GM19438 (cell line): ENCODE results near the gene TMEM174.
A peak's percentile ranks its signal among the peaks of the same experiment; 100 is the strongest.

ENCODE experiments used
- ATAC-seq: cut with Tn5 transposase; IDR thresholded peaks from one replicate; pipeline ENCODE4 v1.9.1; 2021; ENCODE audit warnings: low read depth; ENCODE audit not compliant: unreplicated experiment

Gene TMEM174

DNA sequence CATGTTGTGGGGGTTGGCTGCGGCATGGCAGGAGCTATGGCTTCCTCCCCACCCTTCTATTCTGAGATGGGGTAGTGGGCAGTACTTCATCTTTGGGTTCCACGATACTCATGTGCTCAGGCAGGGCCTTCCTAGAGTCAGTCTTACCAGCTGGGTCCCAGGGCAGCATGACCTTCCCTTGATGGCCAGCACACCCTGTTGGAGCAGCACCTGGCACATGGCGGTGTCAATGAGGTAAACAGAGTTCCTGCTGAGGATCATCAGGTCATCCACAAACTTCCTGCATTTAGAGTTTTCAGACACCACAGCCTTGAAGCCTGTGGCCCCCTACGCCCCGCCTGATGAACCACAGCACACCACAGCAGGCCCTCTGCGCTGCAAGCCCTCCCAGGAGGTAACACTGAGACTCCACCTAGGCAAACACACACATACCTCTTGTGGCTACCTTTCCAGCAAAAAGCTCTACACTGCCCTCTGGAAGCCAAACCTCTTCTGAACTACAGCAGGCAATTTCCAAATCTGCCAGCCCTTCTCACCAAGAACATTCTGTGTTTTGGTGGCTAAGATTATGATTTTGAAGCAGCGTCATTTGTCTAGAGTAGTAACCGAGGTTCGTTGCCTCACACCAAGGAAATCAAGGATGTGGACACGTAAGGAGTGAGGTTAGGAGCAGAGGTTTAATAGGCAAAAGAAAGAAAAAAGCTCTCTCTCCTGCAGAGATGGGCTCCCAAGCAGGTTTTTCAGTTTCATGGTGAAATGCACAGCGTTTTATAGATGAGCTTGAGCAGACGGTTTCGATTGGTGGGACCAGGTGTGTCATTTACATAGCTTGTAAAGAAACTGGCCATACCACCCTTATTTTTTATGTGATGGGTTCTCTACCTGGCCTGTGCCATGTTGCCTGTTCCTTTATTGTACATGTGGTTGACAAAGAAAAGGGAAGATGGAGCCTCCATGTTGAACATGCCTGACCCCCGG, 20.3 kb upstream of the TMEM174 start:
- no peak for ATAC-seq

- no peak for ATAC-seq
These were observed 19.5 kb upstream of the TMEM174 start for GRCh38 chr5:73153513-73153912.

DNA sequence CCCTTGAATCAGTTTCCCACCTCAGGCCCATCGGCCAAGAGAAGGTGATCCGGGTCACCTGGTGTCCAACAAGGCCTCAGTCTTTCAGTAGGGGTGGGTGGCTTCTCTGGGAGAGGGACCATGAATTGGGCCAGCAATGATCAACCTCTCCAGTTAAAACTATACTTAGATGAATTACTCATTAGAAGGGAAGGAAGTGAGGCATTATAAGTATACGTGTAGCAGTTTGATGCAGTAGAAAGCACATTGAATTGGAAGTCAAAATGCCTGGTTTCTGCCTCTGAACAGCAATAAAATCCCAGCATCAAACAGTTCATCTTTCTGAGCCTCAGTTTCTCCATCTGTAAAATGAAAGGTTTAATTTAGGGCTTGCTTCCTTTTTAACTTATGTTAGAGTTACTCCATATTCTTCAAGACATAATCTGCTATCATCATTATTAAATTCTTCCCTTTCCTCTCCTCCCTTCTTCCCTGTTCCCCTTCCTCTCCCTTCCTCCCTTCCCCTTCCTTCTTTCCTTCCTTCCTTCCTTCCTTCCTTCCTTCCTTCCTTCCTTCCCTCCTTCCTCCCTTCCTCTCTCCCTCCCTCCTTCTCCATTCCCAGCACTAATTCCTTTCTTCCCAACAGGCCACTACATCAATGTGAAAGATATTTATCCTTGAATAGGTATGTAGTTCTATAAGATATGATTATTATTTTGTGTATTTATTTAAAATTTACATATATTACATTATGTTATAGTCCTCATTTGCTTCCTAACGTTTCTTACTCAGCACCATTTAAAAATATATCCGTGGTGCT, 18.6 kb upstream of the TMEM174 start:
- no peak for ATAC-seq

DNA sequence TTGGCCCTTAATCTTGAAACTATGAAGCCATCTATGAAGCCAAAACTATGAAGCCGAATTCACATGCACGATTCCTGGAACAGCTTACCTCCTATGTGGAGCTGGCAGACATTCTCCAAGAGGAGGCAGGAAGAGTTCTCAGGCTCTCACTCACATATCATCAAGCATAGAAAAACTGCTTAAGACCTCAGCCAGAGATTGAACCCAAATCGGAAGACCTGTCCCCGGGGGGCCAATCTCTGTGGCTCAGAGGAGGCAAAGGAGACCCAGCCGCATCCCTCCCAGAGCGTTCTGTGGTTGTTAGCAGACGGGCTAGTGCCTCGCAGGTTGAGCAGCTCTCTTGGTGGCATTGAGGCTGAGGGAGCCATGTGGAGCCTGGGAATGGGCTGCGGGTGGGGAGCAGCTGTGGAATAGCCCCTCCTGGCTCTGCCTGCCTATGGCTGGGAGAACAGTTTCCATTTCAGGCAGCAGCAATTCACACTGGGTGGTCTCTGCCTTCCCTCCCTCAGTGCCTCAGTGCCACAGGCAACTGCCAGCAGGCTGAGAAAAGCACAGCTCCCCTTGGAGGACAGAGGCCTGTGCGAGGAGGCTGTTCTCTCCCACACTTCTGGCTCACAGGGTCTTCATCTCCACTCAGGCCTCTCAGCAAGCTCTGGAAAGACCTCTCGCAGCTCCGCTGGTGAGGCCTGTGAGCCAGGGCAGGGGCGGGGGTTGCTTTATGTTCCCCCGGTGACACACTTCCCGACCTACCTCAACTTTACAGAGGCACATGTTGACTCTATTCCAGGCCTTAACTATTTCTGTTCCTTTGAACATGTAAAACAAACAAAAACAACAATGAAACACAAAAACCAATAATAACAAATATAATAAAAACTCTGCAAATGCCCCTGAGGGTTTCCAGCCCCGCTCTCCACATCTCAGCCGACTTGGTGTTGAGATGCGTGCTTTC, 17.4 kb upstream of the TMEM174 start:
- ATAC-seq = no peak

- no peak for ATAC-seq
These were observed 15.3 kb upstream of the TMEM174 start for GRCh38 chr5:73157414-73158303.

DNA sequence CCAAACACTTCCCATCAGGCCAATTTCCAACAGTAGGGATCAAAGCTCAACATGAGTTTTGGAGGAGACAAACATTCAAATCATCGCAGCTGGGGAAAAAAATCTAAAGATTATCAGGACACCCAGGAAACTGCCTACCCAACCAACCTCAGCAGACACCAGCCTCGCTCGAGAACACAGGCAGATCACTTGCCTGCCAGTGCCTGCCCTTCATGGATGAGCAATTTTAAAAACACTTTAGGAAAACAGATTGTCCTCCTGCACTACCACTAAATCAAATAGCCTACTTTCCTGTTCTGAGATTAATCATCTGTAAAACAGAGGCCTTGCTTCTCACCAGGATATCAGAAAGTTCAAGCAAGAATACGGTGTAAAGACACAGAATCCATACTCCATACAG, 14.7 kb upstream of the TMEM174 start:
- no peak for ATAC-seq

GRCh38 chr5:73160239-73160671, 12.7 kb upstream of the TMEM174 start:
- ATAC-seq = peak; percentile 72

GRCh38 chr5:73170522-73170921, 2.5 kb upstream of the TMEM174 start:
- no peak for ATAC-seq

GRCh38 chr5:73171495-73171894, 1.5 kb upstream of the TMEM174 start:
- no peak for ATAC-seq

- no peak for ATAC-seq
These were observed 1.3 kb downstream of the TMEM174 start for GRCh38 chr5:73174100-73174815.

- ATAC-seq = no peak
These were observed 3.3 kb downstream of the TMEM174 start for GRCh38 chr5:73176250-73176649.

DNA sequence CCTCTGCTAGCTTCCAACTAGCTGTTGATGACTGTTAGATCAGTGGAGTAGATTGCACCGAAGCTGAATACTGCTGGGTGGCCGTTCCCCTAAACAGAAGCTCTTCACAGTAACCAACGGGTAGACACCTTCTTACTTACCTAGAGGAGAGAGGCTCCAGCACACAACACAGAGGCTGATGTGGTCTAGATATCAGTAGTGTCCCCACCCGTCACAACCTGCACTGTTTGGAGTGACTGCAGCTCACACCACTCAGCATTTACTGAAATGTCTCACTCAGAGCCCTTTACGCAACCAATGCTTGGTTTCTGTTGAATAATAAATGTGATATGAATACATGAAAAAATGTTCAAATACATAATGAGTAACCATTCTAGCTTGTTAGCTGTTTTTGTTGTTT, 5.3 kb downstream of the TMEM174 start:
- no peak for ATAC-seq

- ATAC-seq = no peak
These were observed 6.7 kb downstream of the TMEM174 start for GRCh38 chr5:73179730-73180129.

DNA sequence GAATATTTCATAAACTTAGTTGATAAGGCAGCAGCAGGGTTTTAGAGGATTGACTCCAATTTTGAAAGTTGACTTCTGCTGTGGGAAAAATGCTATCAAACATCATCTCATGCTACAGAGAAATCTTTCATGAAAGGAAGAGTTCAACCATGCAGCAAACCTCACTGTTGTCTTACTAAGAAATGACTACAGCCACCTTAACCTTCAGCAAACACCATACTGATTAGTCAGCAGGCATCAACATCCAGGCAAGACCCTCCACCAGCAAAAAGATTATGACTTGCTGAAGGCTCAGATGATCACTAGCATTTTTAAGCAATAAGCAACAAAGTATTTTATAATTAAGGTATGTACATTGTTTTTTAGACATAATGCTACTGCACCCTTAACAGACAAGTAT, 7.6 kb downstream of the TMEM174 start:
- no peak for ATAC-seq

GRCh38 chr5:73182307-73182706, 9.3 kb downstream of the TMEM174 start:
- no peak for ATAC-seq

- ATAC-seq = no peak
These were observed 10.0 kb downstream of the TMEM174 start for GRCh38 chr5:73183000-73183399.

DNA sequence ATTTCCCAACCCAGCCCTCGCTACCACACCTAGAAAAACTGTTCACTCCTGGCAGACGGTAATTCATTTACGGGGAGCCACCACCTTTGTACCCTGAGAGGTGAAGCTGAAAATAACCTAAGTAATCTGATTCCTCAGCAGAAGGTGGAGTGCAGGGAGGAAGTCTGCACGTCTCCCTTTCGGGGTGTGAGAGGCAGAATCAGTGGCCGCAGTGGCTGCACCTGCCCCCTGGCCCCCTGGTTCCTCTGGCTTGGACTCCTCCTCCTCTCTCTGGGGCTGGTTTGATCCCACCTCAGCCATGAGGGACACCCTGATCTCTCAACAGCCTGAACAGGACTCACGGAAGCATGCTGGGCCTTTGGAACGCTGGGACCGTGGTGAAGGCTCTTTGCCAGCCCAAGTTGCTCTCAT, 10.5 kb downstream of the TMEM174 start:
- no peak for ATAC-seq

DNA sequence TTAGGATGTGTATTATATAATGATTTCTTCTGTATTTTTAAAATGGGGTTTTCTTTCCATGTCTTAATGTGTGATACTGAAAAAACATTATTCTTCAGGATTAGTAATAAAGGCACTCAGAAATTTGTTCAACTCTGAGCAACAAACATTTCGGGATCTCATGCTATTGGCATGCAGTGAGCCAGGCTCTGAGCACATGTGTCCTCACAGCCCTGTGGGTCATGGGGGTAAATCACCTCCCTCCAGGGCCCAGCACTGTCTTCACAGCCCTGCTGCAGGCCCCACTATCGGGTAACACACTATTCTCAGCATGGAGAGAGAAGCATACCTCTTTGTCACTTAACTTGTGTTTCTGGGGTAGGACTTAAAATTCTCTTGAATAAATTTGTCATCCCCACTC, 14.0 kb downstream of the TMEM174 start:
- no peak for ATAC-seq
